Cardiac muscle cell (in vitro differentiated cells and primary cell): Measurements from ENCODE around the gene CTNNA3. TPM values are rescaled to one million over a fixed set of nuclear protein-coding genes. Genes with fewer than 3 reads are reported as not detected.

ENCODE experiments used
- DNase-seq, 2 donors: peaks; one replicate each; pipeline versions ENCODE4 v3.0.0 to v3.0.0-alpha.2; 2010 to 2017; ENCODE audit warnings: low read depth in 1 of 2, low spot score in 1 of 2
- H3K27ac ChIP-seq: fragments of 200-600 bp; sonication (generic); 2 replicates; pipeline ENCODE4 v1.5.1; 2016
- H3K27me3 ChIP-seq: fragments of 200-600 bp; sonication (generic); 2 replicates; pipeline ENCODE4 v1.6.0; 2016; ENCODE audit warnings: control low read depth
- H3K36me3 ChIP-seq: fragments of 200-600 bp; sonication (generic); 2 replicates; pipeline ENCODE4 v1.5.1; 2016; ENCODE audit warnings: control low read depth
- H3K4me1 ChIP-seq: fragments of 200-600 bp; sonication (generic); 2 replicates; pipeline ENCODE4 v1.8.1; 2017; ENCODE audit warnings: low read depth, mild to moderate bottlenecking, mixed run types
- H3K4me3 ChIP-seq: fragments of 200-600 bp; sonication (generic); 2 replicates; pipeline ENCODE4 v1.5.1; 2016; ENCODE audit warnings: mild to moderate bottlenecking
- H3K9me3 ChIP-seq: fragments of 200-600 bp; sonication (generic); 2 replicates; pipeline ENCODE4 v1.5.1; 2017; ENCODE audit warnings: low read depth, mild to moderate bottlenecking, control low read depth
- CTCF ChIP-seq: IDR thresholded peaks from 2 replicates; pipeline ENCODE4 v1.5.1; 2012; ENCODE audit warnings: low read depth, mild to moderate bottlenecking, low read length
- polyA plus RNA-seq: library from polyadenylated mRNA; unstranded; fragments of >200 nt; fragmentation: Nextera tagmentation; extraction: Ambion mirVana; gene quantifications from 2 replicates; pipeline ENCODE4 v1.2.1, GENCODE V29; 2016
- total RNA-seq: library from RNA; depleted of rRNA; stranded (reverse); fragments of >200 nt; gene quantifications from 2 replicates; pipeline ENCODE4 v1.2.3, GENCODE V29; 2016

The CTNNA3 gene
- total and polyA plus RNA-seq, 2 experiments from 2014 or later: 55.8 to 71.7 TPM

- Histone ChIP-seq H3K4me1 (no peaks in the 10 kb centered on the region), H3K4me3 (no peak overlapping the region), H3K27ac (no peak overlapping the region), H3K27me3 (no peaks in the 10 kb centered on the region), H3K36me3 (no peaks in the 10 kb centered on the region), H3K9me3 (no peaks in the 10 kb centered on the region)
- TF ChIP-seq CTCF: no peak
- no peak for DNase-seq
Observed at GRCh38 chr10:67296926-67297325, 399.1 kb downstream of the CTNNA3 start.

- Histone ChIP-seq H3K36me3 (no peaks in the 10 kb centered on the region), H3K9me3 (no peaks in the 10 kb centered on the region), H3K27ac (no peak overlapping the region), H3K4me3 (no peak overlapping the region), H3K4me1 (peaks cover 12% of the 10 kb centered on the region), H3K27me3 (no peaks in the 10 kb centered on the region)
- TF ChIP-seq CTCF: no peak
- DNase-seq: no peak
Observed at GRCh38 chr10:67288688-67289410, 407.1 kb downstream of the CTNNA3 start.

- no peak for TF ChIP-seq CTCF
- Histone ChIP-seq H3K27ac (no peak overlapping the region), H3K9me3 (no peaks in the 10 kb centered on the region)
Observed at GRCh38 chr10:67284589-67284988, 411.4 kb downstream of the CTNNA3 start.

GRCh38 chr10:67282871-67283270 is 413.1 kb downstream of the CTNNA3 start:
- no peak overlapping the region for H3K4me3 ChIP-seq
- no peak for DNase-seq
- H3K4me1 ChIP-seq: peaks cover 23% of the 10 kb centered on the region
- no peaks in the 10 kb centered on the region for H3K9me3 ChIP-seq
- peak overlapping the region; percentile 72 for H3K27ac ChIP-seq
- no peak for TF ChIP-seq CTCF
- H3K36me3 ChIP-seq: no peaks in the 10 kb centered on the region
- H3K27me3 ChIP-seq: no peaks in the 10 kb centered on the region

More at GRCh38 chr10:67284589-67284988, 411.4 kb downstream of the CTNNA3 start:
- no peak overlapping the region for H3K4me3 ChIP-seq
- H3K36me3 ChIP-seq: no peaks in the 10 kb centered on the region
- DNase-seq: no peak
- H3K27me3 ChIP-seq: no peaks in the 10 kb centered on the region
- H3K4me1 ChIP-seq: peaks cover 22% of the 10 kb centered on the region

- H3K4me3 ChIP-seq: no peak overlapping the region
- H3K4me1 ChIP-seq: peaks cover 18% of the 10 kb centered on the region
- TF ChIP-seq CTCF: no peak
- H3K27me3 ChIP-seq: no peaks in the 10 kb centered on the region
- DNase-seq: no peak
- H3K36me3 ChIP-seq: no peaks in the 10 kb centered on the region
- H3K27ac ChIP-seq: no peak overlapping the region
- H3K9me3 ChIP-seq: no peaks in the 10 kb centered on the region
Observed at GRCh38 chr10:67280405-67280804, 415.6 kb downstream of the CTNNA3 start.
